Stimulated activated CD8-positive, alpha-beta memory T cell treated with anti-CD3 and anti-CD28 coated beads, Interleukin-15, amount 100 ng/mL, for 4 hours (primary cell): ENCODE results near the gene CTBS.
A peak's percentile ranks its signal among the peaks of the same experiment; 100 is the strongest.

Experiments used
- DNase-seq, 2 donors: peaks; one replicate each; pipeline ENCODE4 v3.0.0-alpha.2; 2020; ENCODE audit warnings: low read depth in 2 of 2

Gene CTBS

GRCh38 chr1:84506002-84506728 is 68.1 kb downstream of the CTBS start, which contains the start of the genes GNG5 and SPATA1:
Gene GNG5 (minus strand): TSS chr1:84506581. CDS start chr1:84506091, 490 bp downstream.
Gene SPATA1 (plus strand): TSS chr1:84506386. CDS start chr1:84516360, 9,974 bp downstream.
- peak; percentile 97 for DNase-seq

- no peak for DNase-seq
Measured at GRCh38 chr1:84505493-84506001, 68.7 kb downstream of the CTBS start.

GRCh38 chr1:84504580-84505492 is 69.4 kb downstream of the CTBS start:
- DNase-seq: no peak

GRCh38 chr1:84502927-84503326 is 71.3 kb downstream of the CTBS start:
- no peak for DNase-seq
